Ishikawa (cell line): ENCODE results near the gene MAGI1.

Source experiments
- CEBPB ChIP-seq: IDR thresholded peaks from 2 replicates; pipeline ENCODE4 v1.6.1; 2012
- CREB1 ChIP-seq: IDR thresholded peaks from 2 replicates; pipeline ENCODE4 v1.6.1; 2012; ENCODE audit warnings: low read depth
- EGR1 ChIP-seq: IDR thresholded peaks from 2 replicates; pipeline ENCODE4 v1.6.1; 2012
- EP300 ChIP-seq: IDR thresholded peaks from 2 replicates; pipeline ENCODE4 v1.6.1; 2012; ENCODE audit warnings: borderline replicate concordance
- FOXM1 ChIP-seq: IDR thresholded peaks from 2 replicates; pipeline ENCODE4 v1.6.1; 2012; ENCODE audit warnings: low read depth, borderline replicate concordance
- TAF1 ChIP-seq: IDR thresholded peaks from 2 replicates; pipeline ENCODE4 v1.6.1; 2012; ENCODE audit warnings: low read depth, mild to moderate bottlenecking
- TEAD4 ChIP-seq: IDR thresholded peaks from 2 replicates; pipeline ENCODE4 v1.6.1; 2012
- TF ChIP-seq, protein P1 (sequence below): IDR thresholded peaks from 2 replicates; pipeline ENCODE4 v1.6.1; 2012; ENCODE audit warnings: low read depth, mild to moderate bottlenecking

GRCh38 chr3:65899226-65899625, 139.5 kb downstream of the MAGI1 start:
- TF ChIP-seq CEBPB (no peak), FOXM1 (no peak), CREB1 (no peak), EP300 (no peak), EGR1 (no peak), TEAD4 (no peak), TAF1 (no peak)
- TF ChIP-seq, protein P1, sequence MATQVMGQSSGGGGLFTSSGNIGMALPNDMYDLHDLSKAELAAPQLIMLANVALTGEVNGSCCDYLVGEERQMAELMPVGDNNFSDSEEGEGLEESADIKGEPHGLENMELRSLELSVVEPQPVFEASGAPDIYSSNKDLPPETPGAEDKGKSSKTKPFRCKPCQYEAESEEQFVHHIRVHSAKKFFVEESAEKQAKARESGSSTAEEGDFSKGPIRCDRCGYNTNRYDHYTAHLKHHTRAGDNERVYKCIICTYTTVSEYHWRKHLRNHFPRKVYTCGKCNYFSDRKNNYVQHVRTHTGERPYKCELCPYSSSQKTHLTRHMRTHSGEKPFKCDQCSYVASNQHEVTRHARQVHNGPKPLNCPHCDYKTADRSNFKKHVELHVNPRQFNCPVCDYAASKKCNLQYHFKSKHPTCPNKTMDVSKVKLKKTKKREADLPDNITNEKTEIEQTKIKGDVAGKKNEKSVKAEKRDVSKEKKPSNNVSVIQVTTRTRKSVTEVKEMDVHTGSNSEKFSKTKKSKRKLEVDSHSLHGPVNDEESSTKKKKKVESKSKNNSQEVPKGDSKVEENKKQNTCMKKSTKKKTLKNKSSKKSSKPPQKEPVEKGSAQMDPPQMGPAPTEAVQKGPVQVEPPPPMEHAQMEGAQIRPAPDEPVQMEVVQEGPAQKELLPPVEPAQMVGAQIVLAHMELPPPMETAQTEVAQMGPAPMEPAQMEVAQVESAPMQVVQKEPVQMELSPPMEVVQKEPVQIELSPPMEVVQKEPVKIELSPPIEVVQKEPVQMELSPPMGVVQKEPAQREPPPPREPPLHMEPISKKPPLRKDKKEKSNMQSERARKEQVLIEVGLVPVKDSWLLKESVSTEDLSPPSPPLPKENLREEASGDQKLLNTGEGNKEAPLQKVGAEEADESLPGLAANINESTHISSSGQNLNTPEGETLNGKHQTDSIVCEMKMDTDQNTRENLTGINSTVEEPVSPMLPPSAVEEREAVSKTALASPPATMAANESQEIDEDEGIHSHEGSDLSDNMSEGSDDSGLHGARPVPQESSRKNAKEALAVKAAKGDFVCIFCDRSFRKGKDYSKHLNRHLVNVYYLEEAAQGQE: no peak
